Thoracic aorta (tissue), 2 donors: Measurements from ENCODE around the gene DNAJC13. TPM values are rescaled to one million over a fixed set of nuclear protein-coding genes. Genes with fewer than 3 reads are reported as not detected.

ENCODE experiments used
- ATAC-seq: fragments of 150-250 bp; one replicate; pipeline ENCODE4 v1.8.0; 2017; ENCODE audit warnings: low read depth; ENCODE audit not compliant: insufficient number of reproducible peaks, low FRiP score
- DNase-seq: peaks from one replicate; pipeline ENCODE4 v3.0.0-alpha.2; 2020; ENCODE audit warnings: low spot score
- H3K27ac ChIP-seq, 2 donors: fragments of 200-600 bp; sonication (generic); 1 replicate in 1 of 2; 2 replicates in 1 of 2; pipeline ENCODE4 v1.5.1; 2016; ENCODE audit warnings: mild to moderate bottlenecking in 2 of 2, moderate library complexity in 2 of 2
- H3K27me3 ChIP-seq: fragments of 200-600 bp; sonication (generic); replicated peaks from 2 replicates; pipeline ENCODE4 v1.6.0; 2016; ENCODE audit warnings: mild to moderate bottlenecking; ENCODE audit not compliant: insufficient read depth
- H3K36me3 ChIP-seq: fragments of 200-600 bp; sonication (generic); one replicate; pipeline ENCODE4 v1.5.1; 2016
- H3K4me1 ChIP-seq, 2 donors: fragments of 200-600 bp; sonication (generic); 1 replicate in 1 of 2; 2 replicates in 1 of 2; pipeline versions ENCODE4 v1.5.1 to v1.6.0; 2016; ENCODE audit warnings: low read depth in 2 of 2, mild to moderate bottlenecking in 1 of 2; ENCODE audit not compliant: control insufficient read depth in 1 of 2
- H3K4me3 ChIP-seq: fragments of 200-600 bp; sonication (generic); 2 replicates; pipeline ENCODE4 v1.5.1; 2016; ENCODE audit warnings: mild to moderate bottlenecking
- H3K9me3 ChIP-seq: fragments of 200-600 bp; sonication (generic); 2 replicates; pipeline ENCODE4 v1.5.1; 2016
- CTCF ChIP-seq: fragments of 200-600 bp; sonication (generic); IDR thresholded peaks from one replicate; pipeline ENCODE4 v1.5.1; 2019; ENCODE audit warnings: antibody characterized with exemption
- total RNA-seq, 2 donors: library from RNA; depleted of rRNA; stranded (reverse); fragments of >200 nt; gene quantifications; one replicate each; pipeline versions ENCODE4 v1.1.0 to v1.2.3, GENCODE V29; 2016

Gene DNAJC13
- total RNA-seq, 2 donors from 2014 or later = 47.4 to 49.5 TPM

- TF ChIP-seq CTCF = no peak
- H3K4me1 ChIP-seq = no peaks in the 10 kb centered on the region
- DNase-seq (no peak), ATAC-seq (no peak)
- peaks cover 47% of the 10 kb centered on the region for H3K36me3 ChIP-seq
- H3K27ac ChIP-seq = no peak overlapping the region
- no peaks in the 10 kb centered on the region for H3K27me3 ChIP-seq
- H3K9me3 ChIP-seq = no peaks in the 10 kb centered on the region
- no peak overlapping the region for H3K4me3 ChIP-seq
These were observed 81.8 kb downstream of the DNAJC13 start for GRCh38 chr3:132499071-132499470.

- no peak for ATAC-seq
- no peaks in the 10 kb centered on the region for H3K9me3 ChIP-seq
- H3K4me1 ChIP-seq = no peaks in the 10 kb centered on the region
- peaks cover 48% of the 10 kb centered on the region for H3K36me3 ChIP-seq
- no peak for DNase-seq
- H3K27me3 ChIP-seq = no peaks in the 10 kb centered on the region
- no peak overlapping the region for H3K27ac ChIP-seq
- TF ChIP-seq CTCF = no peak
- H3K4me3 ChIP-seq = no peak overlapping the region
These were observed 86.3 kb downstream of the DNAJC13 start for GRCh38 chr3:132503559-132503958.

- DNase-seq (no peak), ATAC-seq (no peak)
- H3K4me3 ChIP-seq = no peak overlapping the region
- H3K36me3 ChIP-seq = peaks cover 48% of the 10 kb centered on the region
- H3K27me3 ChIP-seq = no peaks in the 10 kb centered on the region
- no peaks in the 10 kb centered on the region for H3K9me3 ChIP-seq
- no peaks in the 10 kb centered on the region for H3K4me1 ChIP-seq
- H3K27ac ChIP-seq = no peak overlapping the region
- TF ChIP-seq CTCF = no peak
These were observed 87.2 kb downstream of the DNAJC13 start for GRCh38 chr3:132504375-132504933.

GRCh38 chr3:132507657-132508056, 90.4 kb downstream of the DNAJC13 start:
- Histone ChIP-seq H3K27ac (no peak overlapping the region), H3K4me1 (no peaks in the 10 kb centered on the region), H3K27me3 (no peaks in the 10 kb centered on the region), H3K36me3 (peaks cover 36% of the 10 kb centered on the region), H3K9me3 (no peaks in the 10 kb centered on the region), H3K4me3 (no peak overlapping the region)
- ATAC-seq = no peak
- no peak for DNase-seq
- no peak for TF ChIP-seq CTCF

- no peak for ATAC-seq
These were observed 91.8 kb downstream of the DNAJC13 start for GRCh38 chr3:132509096-132509495.

More at GRCh38 chr3:132509096-132509495, 91.8 kb downstream of the DNAJC13 start:
- no peak for TF ChIP-seq CTCF
- peaks cover 28% of the 10 kb centered on the region for H3K36me3 ChIP-seq
- no peak overlapping the region for H3K27ac ChIP-seq
- H3K27me3 ChIP-seq = no peaks in the 10 kb centered on the region
- H3K9me3 ChIP-seq = no peaks in the 10 kb centered on the region
- DNase-seq = no peak
- no peaks in the 10 kb centered on the region for H3K4me1 ChIP-seq
- no peak overlapping the region for H3K4me3 ChIP-seq
